Ectodermal cell (in vitro differentiated cells): ENCODE results near the gene RAB21. TPM values are rescaled to one million over a fixed set of nuclear protein-coding genes. Genes with fewer than 3 reads are reported as not detected.

Experiments
- H3K27ac ChIP-seq: 2 replicates; pipeline ENCODE4 v1.7.0; 2013; ENCODE audit warnings: mild to moderate bottlenecking, low read depth, low read length; ENCODE audit not compliant: insufficient read depth, poor library complexity, severe bottlenecking
- H3K27me3 ChIP-seq: 2 replicates; pipeline ENCODE4 v1.7.0; 2013; ENCODE audit warnings: mild to moderate bottlenecking, low read length; ENCODE audit not compliant: insufficient read depth, control insufficient read depth, poor library complexity, severe bottlenecking
- H3K36me3 ChIP-seq: one replicate; pipeline ENCODE4 v1.7.0; 2013; ENCODE audit warnings: low read length; ENCODE audit not compliant: control insufficient read depth, insufficient read depth
- H3K4me1 ChIP-seq: one replicate; pipeline ENCODE4 v1.7.0; 2013; ENCODE audit warnings: low read length; ENCODE audit not compliant: control insufficient read depth, insufficient read depth
- H3K4me3 ChIP-seq: 2 replicates; pipeline ENCODE4 v1.7.0; 2013; ENCODE audit warnings: low read depth, low read length, control low read depth; ENCODE audit not compliant: insufficient read depth
- H3K9me3 ChIP-seq: 2 replicates; pipeline ENCODE4 v1.7.0; 2013; ENCODE audit warnings: mild to moderate bottlenecking, low read length, moderate library complexity; ENCODE audit not compliant: control insufficient read depth
- WGBS, 2 experiments: methylation state at CpG; one replicate each; pipeline ENCODE4 v1.1.7; 2013; ENCODE audit warnings: missing lambda C conversion rate in 2 of 2; 5-methylcytosine and 5-hydroxymethylcytosine counted together
- polyA plus RNA-seq, 4 experiments: library from polyadenylated mRNA; stranded (reverse); fragments of 50-300 nt; gene quantifications; one replicate each; pipeline ENCODE4 v1.2.3, GENCODE V29; 2013

The RAB21 gene
- polyA plus RNA-seq (2013, experiment 1 of 4): 40.8 TPM
- 38.6 TPM for polyA plus RNA-seq (2013, experiment 2 of 4)
- 26.7 TPM for polyA plus RNA-seq (2013, experiment 3 of 4)
- 29.2 TPM for polyA plus RNA-seq (2013, experiment 4 of 4)

GRCh38 chr12:71754461-71755145 lies at the start of gene RAB21:
RAB21 (plus strand) TSS chr12:71754863; CDS start chr12:71755130, 267 bp downstream.
- Histone ChIP-seq H3K9me3 (no peaks in the 10 kb centered on the region), H3K27me3 (no peaks in the 10 kb centered on the region), H3K36me3 (no peaks in the 10 kb centered on the region), H3K27ac (peak within 1 kb of the TSS; percentile 81), H3K4me3 (peak within 1 kb of the TSS; percentile 89), H3K4me1 (no peaks in the 10 kb centered on the region)
- WGBS, 2 experiments: 4% methylated on average over 56 of the region's 56 CpGs

GRCh38 chr12:71704920-71705319 lies 49.7 kb upstream of the RAB21 start:
- no peak overlapping the region for H3K4me3 ChIP-seq
- no peak overlapping the region for H3K27ac ChIP-seq
- H3K27me3 ChIP-seq: no peaks in the 10 kb centered on the region
- no peaks in the 10 kb centered on the region for H3K4me1 ChIP-seq
- H3K36me3 ChIP-seq: no peaks in the 10 kb centered on the region
- no peaks in the 10 kb centered on the region for H3K9me3 ChIP-seq
- 100% methylated on average over 1 of the region's 2 CpGs; no CpG with 5 or more reads in 1 of the 2 experiments for WGBS, 2 experiments

- Histone ChIP-seq H3K4me1 (no peaks in the 10 kb centered on the region), H3K27me3 (no peaks in the 10 kb centered on the region), H3K27ac (no peak overlapping the region), H3K36me3 (no peaks in the 10 kb centered on the region), H3K9me3 (no peaks in the 10 kb centered on the region), H3K4me3 (no peak overlapping the region)
- whole genome bisulfite sequencing, 2 experiments: 100% methylated on average over 1 of the region's 1 CpG
Observed at GRCh38 chr12:71708658-71709057, 46.0 kb upstream of the RAB21 start.

GRCh38 chr12:71710276-71711125 lies 44.2 kb upstream of the RAB21 start:
- 89 to 91% methylated on average over 7 of the region's 7 CpGs for WGBS, 2 experiments
- Histone ChIP-seq H3K9me3 (no peaks in the 10 kb centered on the region), H3K4me3 (no peak overlapping the region), H3K4me1 (no peaks in the 10 kb centered on the region), H3K36me3 (no peaks in the 10 kb centered on the region), H3K27ac (no peak overlapping the region), H3K27me3 (no peaks in the 10 kb centered on the region)

GRCh38 chr12:71718611-71719010 lies 36.1 kb upstream of the RAB21 start:
- Histone ChIP-seq H3K27ac (no peak overlapping the region), H3K27me3 (no peaks in the 10 kb centered on the region), H3K9me3 (no peaks in the 10 kb centered on the region), H3K4me3 (no peak overlapping the region), H3K36me3 (no peaks in the 10 kb centered on the region), H3K4me1 (no peaks in the 10 kb centered on the region)

- Histone ChIP-seq H3K27ac (no peak overlapping the region), H3K9me3 (no peaks in the 10 kb centered on the region), H3K36me3 (no peaks in the 10 kb centered on the region), H3K4me1 (no peaks in the 10 kb centered on the region), H3K27me3 (no peaks in the 10 kb centered on the region), H3K4me3 (no peak overlapping the region)
- 90 to 92% methylated on average over 5 of the region's 5 CpGs for WGBS, 2 experiments
Observed at GRCh38 chr12:71719647-71720370, 34.9 kb upstream of the RAB21 start.

GRCh38 chr12:71721783-71722505 lies 32.7 kb upstream of the RAB21 start:
- H3K4me1 ChIP-seq: no peaks in the 10 kb centered on the region
- H3K9me3 ChIP-seq: no peaks in the 10 kb centered on the region
- H3K36me3 ChIP-seq: no peaks in the 10 kb centered on the region
- no peaks in the 10 kb centered on the region for H3K27me3 ChIP-seq
- no peak overlapping the region for H3K4me3 ChIP-seq
- WGBS, 2 experiments: 93% methylated on average over 4 of the region's 4 CpGs
- H3K27ac ChIP-seq: no peak overlapping the region

- Histone ChIP-seq H3K36me3 (no peaks in the 10 kb centered on the region), H3K4me1 (no peaks in the 10 kb centered on the region), H3K27me3 (no peaks in the 10 kb centered on the region), H3K27ac (no peak overlapping the region), H3K9me3 (no peaks in the 10 kb centered on the region), H3K4me3 (no peak overlapping the region)
- 91% methylated on average over 3 of the region's 3 CpGs for WGBS, 2 experiments
Observed at GRCh38 chr12:71725011-71725410, 29.7 kb upstream of the RAB21 start.

GRCh38 chr12:71726548-71726947 lies 28.1 kb upstream of the RAB21 start:
- Histone ChIP-seq H3K27me3 (no peaks in the 10 kb centered on the region), H3K36me3 (no peaks in the 10 kb centered on the region), H3K9me3 (no peaks in the 10 kb centered on the region), H3K27ac (no peak overlapping the region), H3K4me1 (no peaks in the 10 kb centered on the region), H3K4me3 (no peak overlapping the region)
- 92 to 93% methylated on average over 2 of the region's 2 CpGs for WGBS, 2 experiments
